ENCODE data around the gene FOXJ1. TPM values are rescaled to one million over a fixed set of nuclear protein-coding genes. Genes with fewer than 3 reads are reported as not detected.

The FOXJ1 gene
- total RNA-seq, 4 donors from 2014 or later: 0.19 to 0.57 TPM; not detected in 2

DNA sequence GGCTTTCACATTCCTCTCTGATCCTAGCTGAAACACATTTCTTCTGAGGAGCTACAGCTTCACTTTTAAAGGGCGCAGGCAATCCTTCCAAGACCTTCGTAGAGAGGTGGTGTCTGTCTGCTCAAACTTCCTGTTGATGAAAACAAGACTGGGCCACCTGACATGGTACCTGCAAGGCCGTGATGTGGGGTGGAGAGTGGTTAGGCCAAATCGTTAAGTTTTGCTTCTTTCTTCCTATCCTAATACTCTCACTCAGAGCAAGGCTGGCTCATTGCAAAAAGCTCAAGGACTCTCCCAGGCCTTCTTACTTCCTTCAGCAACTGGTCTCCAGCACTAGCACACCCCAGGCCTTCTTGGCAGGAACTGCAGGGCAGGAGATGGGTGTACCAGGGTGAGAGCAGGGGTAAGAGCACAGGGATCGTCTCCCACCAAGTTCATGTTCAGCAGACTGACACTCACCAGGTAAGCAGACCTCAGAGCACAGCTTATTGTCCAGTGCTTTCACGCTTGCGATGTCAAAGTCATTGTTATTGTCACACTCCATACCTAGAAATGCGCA lies 10.9 kb upstream of the FOXJ1 start:
- no peak overlapping the region for H3K4me3 ChIP-seq
- intact Hi-C loops (cut with DNase I): no loop called here
- 87 to 94% methylated on average over 8 of the region's 8 CpGs for WGBS, 2 donors
- no peak overlapping the region for H3K27ac ChIP-seq
- no peaks in the 10 kb centered on the region for H3K36me3 ChIP-seq
- peaks cover 0 to 24% (median 4%) of the 10 kb centered on the region in 3 donors for H3K4me1 ChIP-seq
- no peaks in the 10 kb centered on the region for H3K9me3 ChIP-seq
- TF ChIP-seq POLR2A (IDR thresholded peaks at IDR 0.05): no peak
- TF ChIP-seq, protein P1, sequence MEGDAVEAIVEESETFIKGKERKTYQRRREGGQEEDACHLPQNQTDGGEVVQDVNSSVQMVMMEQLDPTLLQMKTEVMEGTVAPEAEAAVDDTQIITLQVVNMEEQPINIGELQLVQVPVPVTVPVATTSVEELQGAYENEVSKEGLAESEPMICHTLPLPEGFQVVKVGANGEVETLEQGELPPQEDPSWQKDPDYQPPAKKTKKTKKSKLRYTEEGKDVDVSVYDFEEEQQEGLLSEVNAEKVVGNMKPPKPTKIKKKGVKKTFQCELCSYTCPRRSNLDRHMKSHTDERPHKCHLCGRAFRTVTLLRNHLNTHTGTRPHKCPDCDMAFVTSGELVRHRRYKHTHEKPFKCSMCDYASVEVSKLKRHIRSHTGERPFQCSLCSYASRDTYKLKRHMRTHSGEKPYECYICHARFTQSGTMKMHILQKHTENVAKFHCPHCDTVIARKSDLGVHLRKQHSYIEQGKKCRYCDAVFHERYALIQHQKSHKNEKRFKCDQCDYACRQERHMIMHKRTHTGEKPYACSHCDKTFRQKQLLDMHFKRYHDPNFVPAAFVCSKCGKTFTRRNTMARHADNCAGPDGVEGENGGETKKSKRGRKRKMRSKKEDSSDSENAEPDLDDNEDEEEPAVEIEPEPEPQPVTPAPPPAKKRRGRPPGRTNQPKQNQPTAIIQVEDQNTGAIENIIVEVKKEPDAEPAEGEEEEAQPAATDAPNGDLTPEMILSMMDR (IDR thresholded peaks at IDR 0.05): no peak
- no peaks in the 10 kb centered on the region for H3K27me3 ChIP-seq
- DNase-seq: no peak

DNA sequence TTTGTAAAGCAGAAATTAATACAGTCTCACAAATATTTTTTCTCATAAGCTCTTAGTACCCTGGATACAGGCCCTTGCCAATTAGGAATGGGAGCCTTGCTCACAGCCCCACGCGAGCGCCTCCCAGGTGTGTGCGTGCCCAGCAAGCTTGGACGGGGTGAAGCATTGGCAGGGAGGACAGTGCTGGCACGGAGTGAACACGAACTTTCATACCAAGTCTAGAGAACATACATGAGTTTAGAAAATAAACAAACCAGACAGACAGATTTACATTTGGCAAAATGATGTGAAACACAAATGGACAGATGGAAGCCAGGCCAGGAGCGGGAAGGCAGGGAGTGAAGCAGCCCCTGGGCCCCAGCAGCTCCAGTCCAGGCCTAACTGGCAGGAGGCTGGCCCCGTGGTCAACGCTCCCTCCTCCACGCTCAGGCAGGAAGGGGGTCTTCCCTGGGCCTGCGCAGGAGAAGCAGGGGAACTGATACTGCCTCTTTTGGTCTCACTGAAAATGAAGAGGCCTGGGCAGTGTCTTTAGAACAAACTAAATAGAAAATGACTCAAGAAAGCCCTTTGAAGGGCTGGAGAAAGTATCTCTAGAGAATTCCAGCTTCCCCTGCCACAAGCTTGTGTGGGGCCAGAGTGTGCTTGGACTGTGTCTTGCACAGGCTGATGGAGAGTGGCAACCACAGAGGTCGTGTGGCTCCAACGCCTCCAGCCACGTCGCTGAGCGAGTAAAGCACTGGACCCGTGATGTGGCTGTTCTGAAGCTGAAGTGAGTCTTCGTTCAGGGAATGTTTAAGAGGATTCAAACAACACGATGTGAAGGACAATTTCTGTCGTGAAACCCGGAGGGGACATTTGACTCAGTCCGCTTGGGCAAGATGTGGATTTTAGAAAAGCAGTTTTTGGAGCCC lies 9.9 kb upstream of the FOXJ1 start:
- intact Hi-C loops (cut with DNase I): no loop called here

DNA sequence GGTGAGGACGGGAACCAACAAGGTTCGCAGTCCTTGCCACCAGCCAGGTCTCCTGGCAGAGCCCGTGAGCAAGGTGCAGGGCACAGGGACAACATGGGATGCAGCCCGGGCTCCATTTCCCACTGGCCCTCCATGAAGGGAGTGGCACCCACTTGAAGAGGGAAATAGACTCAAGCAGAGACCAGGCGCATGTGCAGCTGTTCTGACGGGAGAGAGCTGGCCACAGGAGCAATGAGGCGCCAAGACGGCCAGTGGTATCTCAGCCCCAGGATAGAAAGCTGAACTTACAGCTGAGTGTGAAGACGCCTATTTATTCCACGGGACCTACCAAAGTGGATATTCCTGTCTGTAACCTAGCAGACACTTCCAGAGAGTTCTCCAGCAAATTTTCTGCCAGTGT lies 8.2 kb upstream of the FOXJ1 start:
- peaks cover 9 to 46% (median 11%) of the 10 kb centered on the region in 3 donors for H3K4me1 ChIP-seq
- no peak overlapping the region for H3K27ac ChIP-seq
- intact Hi-C loops (cut with DNase I): no loop called here
- H3K36me3 ChIP-seq: no peaks in the 10 kb centered on the region
- H3K4me3 ChIP-seq: no peak overlapping the region
- 82 to 84% methylated on average over 3 to 7 of the region's 10 CpGs for WGBS, 2 donors
- TF ChIP-seq, protein P1 (IDR thresholded peaks at IDR 0.05): no peak
- TF ChIP-seq POLR2A (IDR thresholded peaks at IDR 0.05): no peak
- no peak for DNase-seq
- H3K27me3 ChIP-seq: no peaks in the 10 kb centered on the region
- H3K9me3 ChIP-seq: no peaks in the 10 kb centered on the region

More for the DNA sequence above, 9.9 kb upstream of the FOXJ1 start:
- WGBS, 2 donors: 53 to 64% methylated on average over 17 to 23 of the region's 23 CpGs
- Histone ChIP-seq H3K27ac (peak overlapping the region in 1 of 4 donors; percentile 33), H3K9me3 (no peaks in the 10 kb centered on the region), H3K4me3 (no peak overlapping the region), H3K4me1 (peaks cover under 1 to 30% (median 4%) of the 10 kb centered on the region in 3 donors), H3K36me3 (no peaks in the 10 kb centered on the region), H3K27me3 (no peaks in the 10 kb centered on the region)
- no peak for DNase-seq
- no peak for TF ChIP-seq POLR2A (IDR thresholded peaks at IDR 0.05)
- TF ChIP-seq, protein P1 (IDR thresholded peaks at IDR 0.05): no peak

DNA sequence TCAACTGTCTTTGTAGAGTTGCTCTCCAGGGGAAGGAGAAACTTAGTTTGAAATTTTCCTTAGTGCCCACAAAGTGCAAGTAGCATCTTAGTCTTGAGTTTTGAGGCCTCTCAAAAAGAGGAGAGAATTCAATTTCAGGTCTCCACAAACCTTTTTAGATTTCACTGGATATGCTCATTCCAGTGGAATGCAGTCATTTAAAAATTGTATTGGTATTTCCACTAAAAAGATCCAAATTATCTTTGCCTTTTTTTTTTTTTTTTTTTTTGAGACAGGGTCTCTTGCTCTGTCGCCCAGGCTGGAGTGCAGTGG lies 6.9 kb upstream of the FOXJ1 start:
- H3K4me1 ChIP-seq: peaks cover 9 to 52% (median 11%) of the 10 kb centered on the region in 3 donors
- H3K9me3 ChIP-seq: no peaks in the 10 kb centered on the region
- DNase-seq: no peak
- intact Hi-C loops (cut with DNase I): no loop called here
- TF ChIP-seq, protein P1 (IDR thresholded peaks at IDR 0.05): no peak
- no peak for TF ChIP-seq POLR2A (IDR thresholded peaks at IDR 0.05)
- H3K27ac ChIP-seq: no peak overlapping the region
- H3K36me3 ChIP-seq: no peaks in the 10 kb centered on the region
- H3K4me3 ChIP-seq: no peak overlapping the region
- no peaks in the 10 kb centered on the region for H3K27me3 ChIP-seq
- WGBS, 2 donors: 83 to 100% methylated on average over 1 of the region's 1 CpG
